C4-2B (cell line): ENCODE data around the gene H6PD.

Source experiments
- ZFX ChIP-seq: fragments of 450-650 bp; IDR thresholded peaks from 2 replicates; pipeline ENCODE4 v1.6.1; 2017
- TF ChIP-seq, protein P1 (sequence below): fragments of 450-650 bp; conservative IDR thresholded peaks from 2 replicates; pipeline ENCODE4 v1.5.1; 2017; ENCODE audit warnings: mild to moderate bottlenecking

DNA sequence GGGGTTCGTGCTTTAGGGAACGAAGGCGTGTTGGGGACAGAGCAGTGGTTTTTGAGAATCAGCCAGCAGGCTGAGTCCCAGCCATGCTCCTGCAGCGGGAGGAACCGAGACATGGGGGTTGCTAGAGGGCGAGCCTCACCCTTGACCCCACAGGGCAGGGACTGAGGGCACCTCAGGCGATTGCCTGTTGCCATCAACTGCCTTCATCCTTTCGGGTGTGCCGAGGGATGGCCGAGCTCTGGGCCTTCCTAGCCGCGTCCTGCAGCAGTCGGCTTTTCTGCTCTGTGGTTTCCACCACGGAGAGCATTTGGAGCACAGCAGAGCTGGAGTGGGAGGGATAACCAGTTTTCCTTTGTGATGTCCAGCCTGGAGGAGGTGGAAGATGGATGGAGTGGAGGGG, 71.4 kb downstream of the H6PD start:
- TF ChIP-seq, protein P1, sequence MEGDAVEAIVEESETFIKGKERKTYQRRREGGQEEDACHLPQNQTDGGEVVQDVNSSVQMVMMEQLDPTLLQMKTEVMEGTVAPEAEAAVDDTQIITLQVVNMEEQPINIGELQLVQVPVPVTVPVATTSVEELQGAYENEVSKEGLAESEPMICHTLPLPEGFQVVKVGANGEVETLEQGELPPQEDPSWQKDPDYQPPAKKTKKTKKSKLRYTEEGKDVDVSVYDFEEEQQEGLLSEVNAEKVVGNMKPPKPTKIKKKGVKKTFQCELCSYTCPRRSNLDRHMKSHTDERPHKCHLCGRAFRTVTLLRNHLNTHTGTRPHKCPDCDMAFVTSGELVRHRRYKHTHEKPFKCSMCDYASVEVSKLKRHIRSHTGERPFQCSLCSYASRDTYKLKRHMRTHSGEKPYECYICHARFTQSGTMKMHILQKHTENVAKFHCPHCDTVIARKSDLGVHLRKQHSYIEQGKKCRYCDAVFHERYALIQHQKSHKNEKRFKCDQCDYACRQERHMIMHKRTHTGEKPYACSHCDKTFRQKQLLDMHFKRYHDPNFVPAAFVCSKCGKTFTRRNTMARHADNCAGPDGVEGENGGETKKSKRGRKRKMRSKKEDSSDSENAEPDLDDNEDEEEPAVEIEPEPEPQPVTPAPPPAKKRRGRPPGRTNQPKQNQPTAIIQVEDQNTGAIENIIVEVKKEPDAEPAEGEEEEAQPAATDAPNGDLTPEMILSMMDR, result no peak
- no peak for TF ChIP-seq ZFX
